A673 (cell line): ENCODE measurements around the gene GOLGA8Q.
"Not testable (repeated sequence)": the region's sequence is repeated elsewhere in the genome, so short reads cannot be mapped to it uniquely, and the experiment has no call there.

Source experiments
- EZH2 ChIP-seq: fragments of 200-600 bp; sonication (generic); IDR thresholded peaks from 2 replicates; pipeline ENCODE4 v1.6.1; 2017; ENCODE audit warnings: borderline replicate concordance, low read depth, mild to moderate bottlenecking, mixed read lengths, antibody characterized with exemption, low read length; ENCODE audit not compliant: poor library complexity, severe bottlenecking
- TF ChIP-seq, protein P1 (sequence below): fragments of 300-800, 200-600 bp; sonication (generic); conservative IDR thresholded peaks from 2 replicates; pipeline ENCODE4 v1.5.1; 2017; ENCODE audit warnings: low read depth, mild to moderate bottlenecking, antibody characterized with exemption, low read length, moderate library complexity, mixed read lengths

GRCh38 chr15:30504162-30504843 lies 47.5 kb upstream of the GOLGA8Q start:
- TF ChIP-seq, protein P1, sequence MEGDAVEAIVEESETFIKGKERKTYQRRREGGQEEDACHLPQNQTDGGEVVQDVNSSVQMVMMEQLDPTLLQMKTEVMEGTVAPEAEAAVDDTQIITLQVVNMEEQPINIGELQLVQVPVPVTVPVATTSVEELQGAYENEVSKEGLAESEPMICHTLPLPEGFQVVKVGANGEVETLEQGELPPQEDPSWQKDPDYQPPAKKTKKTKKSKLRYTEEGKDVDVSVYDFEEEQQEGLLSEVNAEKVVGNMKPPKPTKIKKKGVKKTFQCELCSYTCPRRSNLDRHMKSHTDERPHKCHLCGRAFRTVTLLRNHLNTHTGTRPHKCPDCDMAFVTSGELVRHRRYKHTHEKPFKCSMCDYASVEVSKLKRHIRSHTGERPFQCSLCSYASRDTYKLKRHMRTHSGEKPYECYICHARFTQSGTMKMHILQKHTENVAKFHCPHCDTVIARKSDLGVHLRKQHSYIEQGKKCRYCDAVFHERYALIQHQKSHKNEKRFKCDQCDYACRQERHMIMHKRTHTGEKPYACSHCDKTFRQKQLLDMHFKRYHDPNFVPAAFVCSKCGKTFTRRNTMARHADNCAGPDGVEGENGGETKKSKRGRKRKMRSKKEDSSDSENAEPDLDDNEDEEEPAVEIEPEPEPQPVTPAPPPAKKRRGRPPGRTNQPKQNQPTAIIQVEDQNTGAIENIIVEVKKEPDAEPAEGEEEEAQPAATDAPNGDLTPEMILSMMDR, result not testable (repeated sequence)
- not testable (repeated sequence) for TF ChIP-seq EZH2
